Mammary epithelial cell (primary cell): ENCODE data around the gene ABCB4.

Source experiments
- CTCF ChIP-seq, 2 donors: IDR thresholded peaks in 1 of 2; conservative IDR thresholded peaks in 1 of 2; 2 replicates each; pipeline ENCODE4 v1.5.1; 2011 to 2012; ENCODE audit warnings: inconsistent platforms in 2 of 2, low read length in 2 of 2, mild to moderate bottlenecking in 2 of 2, control low read depth in 1 of 2, low read depth in 1 of 2; ENCODE audit not compliant: insufficient read depth in 1 of 2; ENCODE audit errors: extremely low read depth in 1 of 2
- EZH2 ChIP-seq: IDR thresholded peaks from 2 replicates; pipeline ENCODE4 v1.6.1; 2012; ENCODE audit warnings: low read length, inconsistent platforms, borderline replicate concordance

- no peak for TF ChIP-seq CTCF (conservative IDR thresholded peaks at IDR 0.05 in 1 of 2, IDR thresholded peaks at IDR 0.05 in 1 of 2; ENCODE audit: extremely low read depth in 1 of 2, insufficient read depth in 1 of 2, low read depth in 1 of 2, low read length in 2 of 2)
- TF ChIP-seq EZH2: no peak
Observed at GRCh38 chr7:87432536-87432935, 42.9 kb downstream of the ABCB4 start.
